GM13977 (cell line): ENCODE data around the gene YTHDC2.
A peak's percentile ranks its signal among the peaks of the same experiment; 100 is the strongest.

ENCODE experiments used
- DNase-seq: peaks from one replicate; pipeline ENCODE4 v3.0.0; 2012; ENCODE audit warnings: low spot score
- in situ Hi-C: fragments of 300-500 bp; cut with MboI; formaldehyde crosslinking; loops from one replicate; pipeline ENCODE4 v1.12.0; 2022; ENCODE audit warnings: low sequenced_read_pairs, low pct_unique_long_range_greater_than_20kb, mixed read lengths, inconsistent platforms; ENCODE audit not compliant: unreplicated experiment
- TF ChIP-seq, protein P1 (sequence below): IDR thresholded peaks from 2 replicates; pipeline ENCODE4 v1.5.1; 2012; ENCODE audit warnings: mild to moderate bottlenecking, control low read depth; ENCODE audit not compliant: insufficient read depth; ENCODE audit errors: extremely low read depth, missing control alignments

The YTHDC2 gene

DNA sequence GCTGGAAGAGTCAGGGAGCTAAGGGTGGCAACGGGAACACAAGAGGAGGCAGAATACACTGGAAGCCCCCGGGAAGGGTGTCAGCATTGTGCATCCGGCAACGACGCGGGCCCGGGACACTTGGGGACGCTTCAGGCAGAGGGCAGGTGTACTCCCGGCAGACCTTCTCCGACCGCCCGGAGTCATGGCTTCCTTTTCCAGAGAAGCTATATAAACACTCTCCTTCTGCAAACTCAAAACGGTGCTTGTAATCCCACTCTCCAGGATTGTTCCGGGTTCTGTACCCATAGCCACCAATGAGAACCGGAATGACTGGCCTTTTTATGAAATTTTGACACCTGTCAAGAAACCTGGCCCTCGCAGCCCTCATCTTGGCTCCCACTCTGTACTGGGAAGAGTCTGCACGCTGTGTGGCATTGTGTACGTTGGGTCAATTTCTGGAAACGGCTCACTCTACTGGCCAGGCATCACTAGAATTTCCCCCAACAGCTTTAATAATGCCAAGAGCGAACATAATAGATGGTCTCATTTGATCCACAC is 24.8 kb upstream of the YTHDC2 start:
- DNase-seq, result no peak
- TF ChIP-seq, protein P1, sequence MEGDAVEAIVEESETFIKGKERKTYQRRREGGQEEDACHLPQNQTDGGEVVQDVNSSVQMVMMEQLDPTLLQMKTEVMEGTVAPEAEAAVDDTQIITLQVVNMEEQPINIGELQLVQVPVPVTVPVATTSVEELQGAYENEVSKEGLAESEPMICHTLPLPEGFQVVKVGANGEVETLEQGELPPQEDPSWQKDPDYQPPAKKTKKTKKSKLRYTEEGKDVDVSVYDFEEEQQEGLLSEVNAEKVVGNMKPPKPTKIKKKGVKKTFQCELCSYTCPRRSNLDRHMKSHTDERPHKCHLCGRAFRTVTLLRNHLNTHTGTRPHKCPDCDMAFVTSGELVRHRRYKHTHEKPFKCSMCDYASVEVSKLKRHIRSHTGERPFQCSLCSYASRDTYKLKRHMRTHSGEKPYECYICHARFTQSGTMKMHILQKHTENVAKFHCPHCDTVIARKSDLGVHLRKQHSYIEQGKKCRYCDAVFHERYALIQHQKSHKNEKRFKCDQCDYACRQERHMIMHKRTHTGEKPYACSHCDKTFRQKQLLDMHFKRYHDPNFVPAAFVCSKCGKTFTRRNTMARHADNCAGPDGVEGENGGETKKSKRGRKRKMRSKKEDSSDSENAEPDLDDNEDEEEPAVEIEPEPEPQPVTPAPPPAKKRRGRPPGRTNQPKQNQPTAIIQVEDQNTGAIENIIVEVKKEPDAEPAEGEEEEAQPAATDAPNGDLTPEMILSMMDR, result no peak
- in situ Hi-C loops, result no loop called here

DNA sequence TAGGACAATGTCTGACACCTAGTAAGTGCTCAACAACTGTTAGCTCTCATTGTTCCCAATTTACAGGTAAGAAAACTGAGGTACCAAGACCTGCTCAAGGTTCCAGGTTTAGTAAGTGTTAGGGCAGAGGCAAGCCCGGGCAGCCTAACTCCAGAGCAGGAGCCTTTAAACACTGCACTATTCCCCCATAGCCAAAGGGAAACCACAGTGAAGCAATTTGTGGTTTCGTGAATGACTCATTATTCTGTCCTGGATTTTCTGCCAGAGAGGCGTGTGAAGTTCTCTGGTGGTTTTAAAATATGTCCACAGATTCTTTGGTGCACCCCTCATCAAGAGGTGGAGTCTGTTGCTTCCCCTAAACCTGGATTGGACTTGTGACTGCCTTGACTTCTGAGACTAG is 24.2 kb upstream of the YTHDC2 start:
- peak; percentile 23 for DNase-seq
- TF ChIP-seq, protein P1, result no peak
- in situ Hi-C loops, result no loop called here

DNA sequence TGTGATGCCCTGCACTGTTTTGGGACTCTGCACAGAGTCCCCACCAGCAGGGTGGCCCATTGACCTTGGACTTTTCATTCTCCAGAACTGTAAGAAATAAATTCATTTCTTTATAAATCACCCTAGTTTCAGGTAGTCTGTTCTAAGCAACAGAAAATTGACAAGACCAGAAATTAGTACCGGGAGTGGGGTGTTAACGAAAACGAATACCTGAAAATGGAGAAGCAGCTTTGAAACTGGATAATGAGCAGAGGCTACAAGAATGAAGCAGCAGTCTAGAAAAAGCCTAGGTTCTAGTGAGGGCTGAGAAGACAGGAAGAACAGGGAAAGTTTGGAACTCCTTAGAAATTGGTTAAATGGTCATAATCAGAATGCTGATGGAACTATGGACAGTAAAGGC is 23.2 kb upstream of the YTHDC2 start:
- in situ Hi-C loops, result no loop called here
- TF ChIP-seq, protein P1, result no peak
- DNase-seq, result no peak

DNA sequence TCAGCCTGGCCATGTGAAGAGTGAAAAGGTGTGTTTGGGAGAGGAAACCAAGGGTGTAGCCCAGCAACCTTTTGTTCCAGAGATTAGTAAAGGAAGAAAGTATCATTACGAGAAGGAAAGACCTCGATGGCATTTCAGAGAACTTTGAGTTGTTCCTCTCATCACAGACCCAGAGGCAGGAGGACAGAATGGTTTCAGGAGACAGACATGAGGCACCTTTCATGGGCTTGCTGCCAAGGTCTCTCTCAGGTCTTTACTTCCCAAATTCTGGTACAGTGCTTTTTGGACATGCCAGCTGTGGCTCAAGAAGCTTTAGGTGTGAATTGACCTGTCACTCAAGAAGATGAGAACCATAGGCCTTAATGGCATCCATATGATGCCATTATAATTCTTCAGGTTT is 22.5 kb upstream of the YTHDC2 start:
- in situ Hi-C loops, result no loop called here
- no peak for DNase-seq
- TF ChIP-seq, protein P1, result no peak

DNA sequence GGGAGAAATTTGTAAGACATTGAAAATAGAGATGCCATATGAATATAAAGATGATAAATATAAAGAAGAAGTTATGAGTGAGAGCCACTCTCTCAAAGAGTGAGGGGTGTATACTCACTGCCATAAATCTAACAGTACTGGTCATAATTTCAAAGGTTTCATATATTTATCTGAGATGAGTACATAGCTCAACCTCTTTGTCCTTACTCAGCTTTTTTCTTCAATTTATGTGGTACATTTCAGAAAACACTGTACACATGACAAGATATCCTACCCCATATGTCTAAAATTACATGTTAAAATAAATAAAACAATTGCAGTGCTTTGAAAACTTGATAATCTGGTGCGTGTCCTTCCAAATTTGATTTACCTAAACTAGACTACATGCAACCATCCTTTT is 20.0 kb upstream of the YTHDC2 start:
- in situ Hi-C loops, result no loop called here
- TF ChIP-seq, protein P1, result no peak
- no peak for DNase-seq

DNA sequence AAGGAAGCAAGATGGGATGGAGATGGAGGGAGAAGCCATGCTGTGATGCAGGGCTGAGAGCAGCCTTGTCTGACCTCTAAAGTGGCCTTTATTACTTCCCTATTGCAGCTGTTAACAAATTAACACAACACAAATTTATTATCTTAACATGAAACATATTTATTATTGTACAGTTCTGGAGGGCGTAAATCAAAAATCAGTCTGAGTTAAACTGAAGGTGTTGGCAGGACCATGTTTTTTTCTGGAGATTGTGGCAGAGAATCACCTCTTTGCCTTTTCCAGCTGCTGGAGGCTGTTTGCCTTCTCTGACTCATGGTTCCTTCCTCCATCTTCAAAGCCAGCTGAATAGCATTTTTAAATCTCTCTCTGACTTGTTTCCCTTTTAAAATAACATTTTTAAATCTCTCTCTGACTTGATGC is 18.1 kb upstream of the YTHDC2 start:
- in situ Hi-C loops, result no loop called here
- TF ChIP-seq, protein P1, result no peak
- DNase-seq, result no peak

DNA sequence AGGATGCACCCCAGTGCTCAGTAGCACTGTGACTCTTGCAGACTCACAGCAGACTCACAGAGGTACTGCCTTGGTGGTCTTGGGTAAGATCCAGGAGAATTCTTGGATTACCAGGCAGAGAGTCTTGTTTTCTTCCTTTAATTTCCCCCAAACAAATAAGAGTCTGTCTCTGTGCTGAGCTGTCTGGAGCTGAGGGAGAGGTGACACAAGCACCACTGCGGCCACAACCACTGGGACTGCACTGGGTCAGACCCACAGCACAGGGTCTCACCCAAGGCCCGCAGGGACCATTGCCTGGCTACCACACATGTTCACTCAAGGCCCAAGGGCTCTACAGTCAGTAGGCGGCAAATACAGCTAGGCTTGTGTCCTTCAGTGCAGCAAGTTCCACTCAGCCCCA is 11.4 kb upstream of the YTHDC2 start:
- in situ Hi-C loops, result loop anchor here (25.0 kb wide), 1 partner anchor 465 kb away; no protein-coding TSS in a partner anchor
- DNase-seq, result no peak
- TF ChIP-seq, protein P1, result no peak
